SK-N-SH (cell line): ENCODE results near the gene CFAP97.

ENCODE experiments used
- EP300 ChIP-seq, 2 experiments: IDR thresholded peaks; 2 replicates each; pipeline versions ENCODE4 v1.4.0 to v1.6.1; 2012; ENCODE audit warnings: borderline replicate concordance in 1 of 2, low read depth in 1 of 2, low read length in 1 of 2
- EZH2phosphoT487 ChIP-seq: fragments of 200-600 bp; sonication (generic); IDR thresholded peaks from 2 replicates; pipeline ENCODE4 v1.6.1; 2017; ENCODE audit warnings: low read depth, mixed run types, mild to moderate bottlenecking, antibody characterized with exemption, moderate library complexity, borderline replicate concordance
- FOXJ3 ChIP-seq: sonication (generic); formaldehyde crosslinking; IDR thresholded peaks from 2 replicates; pipeline ENCODE4 v1.5.1; 2020; ENCODE audit warnings: mild to moderate bottlenecking, missing genetic modification reagents
- GATA2 ChIP-seq: sonication (generic); formaldehyde crosslinking; IDR thresholded peaks from 2 replicates; pipeline ENCODE4 v1.5.0; 2020; ENCODE audit warnings: mild to moderate bottlenecking, missing genetic modification reagents
- JUND ChIP-seq: IDR thresholded peaks from 2 replicates; pipeline ENCODE4 v1.4.0; 2012
- MAX ChIP-seq: IDR thresholded peaks from 2 replicates; pipeline ENCODE4 v1.4.0; 2012; ENCODE audit warnings: low read depth
- NFIC ChIP-seq: IDR thresholded peaks from 2 replicates; pipeline ENCODE4 v1.4.0; 2012; ENCODE audit warnings: borderline replicate concordance
- POLR2AphosphoS5 ChIP-seq: IDR thresholded peaks from 2 replicates; pipeline ENCODE4 v1.6.1; 2012; ENCODE audit warnings: low read depth, low read length
- YY1 ChIP-seq: IDR thresholded peaks from 2 replicates; pipeline ENCODE4 v1.4.0; 2012; ENCODE audit warnings: low read depth, mild to moderate bottlenecking
- TF ChIP-seq, protein P1 (sequence below): fragments of 200-600 bp; sonication (generic); IDR thresholded peaks from 2 replicates; pipeline ENCODE4 v1.6.1; 2017; ENCODE audit warnings: antibody characterized with exemption, mild to moderate bottlenecking, moderate library complexity
- TF ChIP-seq, protein P2 (sequence below): IDR thresholded peaks from 2 replicates; pipeline ENCODE4 v1.4.0; 2012; ENCODE audit warnings: low read depth, borderline replicate concordance
- TF ChIP-seq, protein P3 (sequence below): IDR thresholded peaks from 2 replicates; pipeline ENCODE4 v1.6.1; 2012; ENCODE audit warnings: mild to moderate bottlenecking, low read depth, low read length, moderate library complexity

GRCh38 chr4:185110375-185110823 lies 93.4 kb downstream of the CFAP97 start:
- TF ChIP-seq, protein P1, sequence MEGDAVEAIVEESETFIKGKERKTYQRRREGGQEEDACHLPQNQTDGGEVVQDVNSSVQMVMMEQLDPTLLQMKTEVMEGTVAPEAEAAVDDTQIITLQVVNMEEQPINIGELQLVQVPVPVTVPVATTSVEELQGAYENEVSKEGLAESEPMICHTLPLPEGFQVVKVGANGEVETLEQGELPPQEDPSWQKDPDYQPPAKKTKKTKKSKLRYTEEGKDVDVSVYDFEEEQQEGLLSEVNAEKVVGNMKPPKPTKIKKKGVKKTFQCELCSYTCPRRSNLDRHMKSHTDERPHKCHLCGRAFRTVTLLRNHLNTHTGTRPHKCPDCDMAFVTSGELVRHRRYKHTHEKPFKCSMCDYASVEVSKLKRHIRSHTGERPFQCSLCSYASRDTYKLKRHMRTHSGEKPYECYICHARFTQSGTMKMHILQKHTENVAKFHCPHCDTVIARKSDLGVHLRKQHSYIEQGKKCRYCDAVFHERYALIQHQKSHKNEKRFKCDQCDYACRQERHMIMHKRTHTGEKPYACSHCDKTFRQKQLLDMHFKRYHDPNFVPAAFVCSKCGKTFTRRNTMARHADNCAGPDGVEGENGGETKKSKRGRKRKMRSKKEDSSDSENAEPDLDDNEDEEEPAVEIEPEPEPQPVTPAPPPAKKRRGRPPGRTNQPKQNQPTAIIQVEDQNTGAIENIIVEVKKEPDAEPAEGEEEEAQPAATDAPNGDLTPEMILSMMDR, result no peak
- no peak for TF ChIP-seq EP300 (IDR thresholded peaks at IDR 0.05; ENCODE audit: borderline replicate concordance in 1 of 2, low read depth in 1 of 2, low read length in 1 of 2)
- no peak for TF ChIP-seq YY1
- no peak for TF ChIP-seq GATA2 (CRISPR knock-in tag)
- TF ChIP-seq, protein P2, sequence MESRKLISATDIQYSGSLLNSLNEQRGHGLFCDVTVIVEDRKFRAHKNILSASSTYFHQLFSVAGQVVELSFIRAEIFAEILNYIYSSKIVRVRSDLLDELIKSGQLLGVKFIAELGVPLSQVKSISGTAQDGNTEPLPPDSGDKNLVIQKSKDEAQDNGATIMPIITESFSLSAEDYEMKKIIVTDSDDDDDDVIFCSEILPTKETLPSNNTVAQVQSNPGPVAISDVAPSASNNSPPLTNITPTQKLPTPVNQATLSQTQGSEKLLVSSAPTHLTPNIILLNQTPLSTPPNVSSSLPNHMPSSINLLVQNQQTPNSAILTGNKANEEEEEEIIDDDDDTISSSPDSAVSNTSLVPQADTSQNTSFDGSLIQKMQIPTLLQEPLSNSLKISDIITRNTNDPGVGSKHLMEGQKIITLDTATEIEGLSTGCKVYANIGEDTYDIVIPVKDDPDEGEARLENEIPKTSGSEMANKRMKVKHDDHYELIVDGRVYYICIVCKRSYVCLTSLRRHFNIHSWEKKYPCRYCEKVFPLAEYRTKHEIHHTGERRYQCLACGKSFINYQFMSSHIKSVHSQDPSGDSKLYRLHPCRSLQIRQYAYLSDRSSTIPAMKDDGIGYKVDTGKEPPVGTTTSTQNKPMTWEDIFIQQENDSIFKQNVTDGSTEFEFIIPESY, result no peak
- no peak for TF ChIP-seq POLR2AphosphoS5
- no peak for TF ChIP-seq EZH2phosphoT487
- TF ChIP-seq, protein P3, sequence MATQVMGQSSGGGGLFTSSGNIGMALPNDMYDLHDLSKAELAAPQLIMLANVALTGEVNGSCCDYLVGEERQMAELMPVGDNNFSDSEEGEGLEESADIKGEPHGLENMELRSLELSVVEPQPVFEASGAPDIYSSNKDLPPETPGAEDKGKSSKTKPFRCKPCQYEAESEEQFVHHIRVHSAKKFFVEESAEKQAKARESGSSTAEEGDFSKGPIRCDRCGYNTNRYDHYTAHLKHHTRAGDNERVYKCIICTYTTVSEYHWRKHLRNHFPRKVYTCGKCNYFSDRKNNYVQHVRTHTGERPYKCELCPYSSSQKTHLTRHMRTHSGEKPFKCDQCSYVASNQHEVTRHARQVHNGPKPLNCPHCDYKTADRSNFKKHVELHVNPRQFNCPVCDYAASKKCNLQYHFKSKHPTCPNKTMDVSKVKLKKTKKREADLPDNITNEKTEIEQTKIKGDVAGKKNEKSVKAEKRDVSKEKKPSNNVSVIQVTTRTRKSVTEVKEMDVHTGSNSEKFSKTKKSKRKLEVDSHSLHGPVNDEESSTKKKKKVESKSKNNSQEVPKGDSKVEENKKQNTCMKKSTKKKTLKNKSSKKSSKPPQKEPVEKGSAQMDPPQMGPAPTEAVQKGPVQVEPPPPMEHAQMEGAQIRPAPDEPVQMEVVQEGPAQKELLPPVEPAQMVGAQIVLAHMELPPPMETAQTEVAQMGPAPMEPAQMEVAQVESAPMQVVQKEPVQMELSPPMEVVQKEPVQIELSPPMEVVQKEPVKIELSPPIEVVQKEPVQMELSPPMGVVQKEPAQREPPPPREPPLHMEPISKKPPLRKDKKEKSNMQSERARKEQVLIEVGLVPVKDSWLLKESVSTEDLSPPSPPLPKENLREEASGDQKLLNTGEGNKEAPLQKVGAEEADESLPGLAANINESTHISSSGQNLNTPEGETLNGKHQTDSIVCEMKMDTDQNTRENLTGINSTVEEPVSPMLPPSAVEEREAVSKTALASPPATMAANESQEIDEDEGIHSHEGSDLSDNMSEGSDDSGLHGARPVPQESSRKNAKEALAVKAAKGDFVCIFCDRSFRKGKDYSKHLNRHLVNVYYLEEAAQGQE, result no peak
- no peak for TF ChIP-seq JUND
- TF ChIP-seq NFIC, result no peak
- TF ChIP-seq FOXJ3 (CRISPR knock-in tag), result no peak
- no peak for TF ChIP-seq MAX
